Thyroid gland (tissue), 4 donors: Measurements from ENCODE around the gene DNAJB1. TPM values are rescaled to one million over a fixed set of nuclear protein-coding genes. Genes with fewer than 3 reads are reported as not detected.
A peak's percentile ranks its signal among the peaks of the same experiment; 100 is the strongest.
"Not testable (repeated sequence)": the region's sequence is repeated elsewhere in the genome, so short reads cannot be mapped to it uniquely, and the experiment has no call there.

Experiments
- DNase-seq, 2 donors: peaks; one replicate each; pipeline ENCODE4 v3.0.0-alpha.2; 2019
- H3K27ac ChIP-seq, 3 donors: fragments of 200-600 bp; sonication (generic); 1 replicate in 2 of 3; 2 replicates in 1 of 3; pipeline ENCODE4 v1.5.1; 2016 to 2019; ENCODE audit warnings: mild to moderate bottlenecking in 1 of 3, moderate library complexity in 1 of 3
- H3K27me3 ChIP-seq: fragments of 200-600 bp; sonication (generic); one replicate; pipeline ENCODE4 v1.5.1; 2019
- H3K36me3 ChIP-seq, 2 donors: fragments of 200-600 bp; sonication (generic); one replicate each; pipeline ENCODE4 v1.5.1; 2016 to 2019
- H3K4me1 ChIP-seq, 2 donors: fragments of 200-600 bp; sonication (generic); one replicate each; pipeline ENCODE4 v1.5.1; 2017 to 2019
- H3K4me3 ChIP-seq, 3 donors: fragments of 200-600 bp; sonication (generic); replicated peaks in 1 of 3; 1 replicate in 2 of 3; 2 replicates in 1 of 3; pipeline ENCODE4 v1.5.1; 2016; ENCODE audit warnings: mild to moderate bottlenecking in 1 of 3
- H3K9me3 ChIP-seq: fragments of 200-600 bp; sonication (generic); one replicate; pipeline ENCODE4 v1.5.1; 2017
- POLR2A ChIP-seq, 2 donors: fragments of 450-650 bp; IDR thresholded peaks; one replicate each; pipeline ENCODE4 v1.6.1; 2017; ENCODE audit warnings: antibody characterized with exemption in 2 of 2, mild to moderate bottlenecking in 2 of 2, moderate library complexity in 1 of 2
- WGBS, 2 donors: methylation state at CpG; one replicate each; pipeline ENCODE4 v1.1.5; 2017; 5-methylcytosine and 5-hydroxymethylcytosine counted together
- intact Hi-C: fragments of 100-400 bp; cut with DNase I; formaldehyde crosslinking; loops from one replicate; pipeline ENCODE4 v1.15.1; 2023
- total RNA-seq, 4 donors: library from RNA; depleted of rRNA; stranded (reverse); fragments of >200 nt; gene quantifications; one replicate each; pipeline ENCODE4 v1.2.3, GENCODE V29; 2016
- TF ChIP-seq, protein P1 (sequence below), 6 experiments: fragments of 200-600 bp in 3 of 6; fragments of 450-650 bp in 3 of 6; sonication (generic) in 3 of 6; IDR thresholded peaks; one replicate each; pipeline ENCODE4 v1.5.1; 2016 to 2019; ENCODE audit warnings: antibody characterized with exemption in 6 of 6, mild to moderate bottlenecking in 2 of 6, inconsistent platforms in 1 of 6, moderate library complexity in 1 of 6

The DNAJB1 gene
- total RNA-seq, 4 donors from 2014 or later, result 49.1 to 61.1 (median 55.3) TPM

DNA sequence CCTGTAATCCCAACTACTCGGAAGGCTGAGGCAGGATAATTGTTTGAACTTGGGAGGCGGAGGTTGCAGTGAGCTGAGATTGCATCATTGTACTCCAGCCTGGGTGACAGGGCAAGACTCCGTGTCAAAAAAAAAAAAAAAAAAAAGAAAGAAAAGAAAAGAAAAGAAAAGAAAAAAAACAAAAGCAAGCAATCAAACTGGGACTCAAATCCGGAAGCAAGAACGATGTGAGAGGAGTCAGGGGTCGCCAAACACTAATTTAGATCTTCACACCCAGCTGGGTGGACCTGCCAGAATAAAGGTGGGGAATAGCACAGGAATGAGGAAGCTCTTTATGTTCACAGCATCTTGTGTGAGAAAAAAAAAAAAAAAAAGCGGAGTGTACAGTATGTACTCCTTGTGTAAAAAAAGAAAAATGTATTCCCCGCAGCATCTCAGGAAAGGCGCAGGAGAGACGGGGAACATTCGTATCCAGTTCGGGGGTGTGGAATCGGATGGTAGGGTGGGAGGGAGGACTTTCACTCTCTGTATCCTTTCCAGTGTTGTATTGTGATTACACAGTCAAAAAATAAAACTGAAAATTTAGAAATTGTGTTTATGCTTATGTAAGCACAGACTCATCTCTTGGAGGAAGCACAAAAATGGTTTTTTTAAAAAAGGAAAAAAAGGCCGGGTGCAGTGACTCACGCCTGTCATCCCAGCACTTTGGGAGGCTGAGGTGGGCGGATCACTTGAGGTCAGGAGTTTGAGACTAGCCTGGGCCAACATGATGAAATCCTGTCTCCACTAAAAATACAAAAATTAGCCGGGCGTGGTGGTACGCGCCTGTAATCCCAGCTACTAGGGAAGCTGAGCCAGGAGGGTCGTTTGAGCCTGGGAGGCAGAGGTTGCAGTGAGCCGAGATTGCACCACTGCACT lies 7.6 kb downstream of the DNAJB1 start:
- no peaks in the 10 kb centered on the region for H3K27me3 ChIP-seq
- intact Hi-C loops, result no loop called here
- peak overlapping the region; percentile 5 to 23 (median 20) for H3K27ac ChIP-seq
- H3K4me1 ChIP-seq, result peaks cover 2 to 9% of the 10 kb centered on the region in 2 donors
- WGBS, 2 donors, result 63 to 68% methylated on average over 22 of the region's 22 CpGs
- peak in 1 of 2 donors; percentile 12 for DNase-seq
- TF ChIP-seq POLR2A (IDR thresholded peaks at IDR 0.05), result no peak
- TF ChIP-seq, protein P1, sequence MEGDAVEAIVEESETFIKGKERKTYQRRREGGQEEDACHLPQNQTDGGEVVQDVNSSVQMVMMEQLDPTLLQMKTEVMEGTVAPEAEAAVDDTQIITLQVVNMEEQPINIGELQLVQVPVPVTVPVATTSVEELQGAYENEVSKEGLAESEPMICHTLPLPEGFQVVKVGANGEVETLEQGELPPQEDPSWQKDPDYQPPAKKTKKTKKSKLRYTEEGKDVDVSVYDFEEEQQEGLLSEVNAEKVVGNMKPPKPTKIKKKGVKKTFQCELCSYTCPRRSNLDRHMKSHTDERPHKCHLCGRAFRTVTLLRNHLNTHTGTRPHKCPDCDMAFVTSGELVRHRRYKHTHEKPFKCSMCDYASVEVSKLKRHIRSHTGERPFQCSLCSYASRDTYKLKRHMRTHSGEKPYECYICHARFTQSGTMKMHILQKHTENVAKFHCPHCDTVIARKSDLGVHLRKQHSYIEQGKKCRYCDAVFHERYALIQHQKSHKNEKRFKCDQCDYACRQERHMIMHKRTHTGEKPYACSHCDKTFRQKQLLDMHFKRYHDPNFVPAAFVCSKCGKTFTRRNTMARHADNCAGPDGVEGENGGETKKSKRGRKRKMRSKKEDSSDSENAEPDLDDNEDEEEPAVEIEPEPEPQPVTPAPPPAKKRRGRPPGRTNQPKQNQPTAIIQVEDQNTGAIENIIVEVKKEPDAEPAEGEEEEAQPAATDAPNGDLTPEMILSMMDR (IDR thresholded peaks at IDR 0.05), result no peak
- no peak overlapping the region for H3K4me3 ChIP-seq
- H3K36me3 ChIP-seq, result peaks cover 7 to 15% of the 10 kb centered on the region in 2 donors
- H3K9me3 ChIP-seq, result no peaks in the 10 kb centered on the region

DNA sequence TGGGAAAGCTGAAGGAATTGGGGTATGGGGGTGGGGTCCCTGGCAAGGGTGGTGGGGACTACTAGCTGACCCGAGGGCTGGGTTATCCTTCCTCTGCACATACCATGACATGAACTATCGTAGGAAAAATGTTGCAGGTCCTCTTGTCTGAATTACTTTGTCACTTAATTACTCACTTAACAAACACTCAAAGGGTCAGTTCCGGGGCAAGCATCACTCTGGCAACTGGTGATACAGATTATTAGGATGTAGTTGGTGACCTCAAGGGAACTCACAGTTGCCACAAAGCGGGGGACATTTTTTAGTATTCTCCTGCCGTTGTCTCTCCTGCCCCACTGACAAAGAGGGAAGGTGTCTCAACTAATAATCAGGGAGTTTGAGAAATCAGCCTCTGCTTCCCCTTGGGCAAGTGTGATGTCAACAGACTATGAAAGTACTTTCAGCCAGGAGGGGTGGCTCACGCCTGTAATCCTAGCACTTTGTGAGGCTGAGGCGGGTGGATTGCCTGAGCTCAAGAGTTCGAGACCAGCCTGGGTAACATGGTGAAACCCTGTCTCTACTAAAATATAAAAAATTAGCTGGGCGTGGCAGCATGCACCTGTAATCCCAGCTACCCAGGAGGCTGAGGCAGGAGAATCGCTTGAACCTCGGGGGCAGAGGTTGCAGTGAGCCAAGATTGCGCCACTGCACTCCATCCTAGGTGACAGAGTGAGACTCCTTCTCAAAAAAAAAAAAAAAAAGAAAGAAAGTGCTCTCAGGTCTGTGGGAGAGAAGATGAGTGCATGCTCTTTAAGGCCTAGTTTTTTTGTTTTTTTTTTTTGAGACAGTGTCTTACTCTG lies 10.3 kb downstream of the DNAJB1 start:
- no peak for TF ChIP-seq POLR2A (IDR thresholded peaks at IDR 0.05)
- TF ChIP-seq, protein P1 (IDR thresholded peaks at IDR 0.05), result no peak
- H3K4me1 ChIP-seq, result no peaks in the 10 kb centered on the region
- DNase-seq, result no peak
- no peaks in the 10 kb centered on the region for H3K36me3 ChIP-seq
- intact Hi-C loops, result loop anchor here (10.0 kb wide), 1 partner anchor 47 kb away; no protein-coding TSS in a partner anchor
- H3K9me3 ChIP-seq, result no peaks in the 10 kb centered on the region
- WGBS, 2 donors, result 69 to 79% methylated on average over 12 of the region's 12 CpGs
- no peak overlapping the region for H3K27ac ChIP-seq
- no peaks in the 10 kb centered on the region for H3K27me3 ChIP-seq
- H3K4me3 ChIP-seq, result no peak overlapping the region

DNA sequence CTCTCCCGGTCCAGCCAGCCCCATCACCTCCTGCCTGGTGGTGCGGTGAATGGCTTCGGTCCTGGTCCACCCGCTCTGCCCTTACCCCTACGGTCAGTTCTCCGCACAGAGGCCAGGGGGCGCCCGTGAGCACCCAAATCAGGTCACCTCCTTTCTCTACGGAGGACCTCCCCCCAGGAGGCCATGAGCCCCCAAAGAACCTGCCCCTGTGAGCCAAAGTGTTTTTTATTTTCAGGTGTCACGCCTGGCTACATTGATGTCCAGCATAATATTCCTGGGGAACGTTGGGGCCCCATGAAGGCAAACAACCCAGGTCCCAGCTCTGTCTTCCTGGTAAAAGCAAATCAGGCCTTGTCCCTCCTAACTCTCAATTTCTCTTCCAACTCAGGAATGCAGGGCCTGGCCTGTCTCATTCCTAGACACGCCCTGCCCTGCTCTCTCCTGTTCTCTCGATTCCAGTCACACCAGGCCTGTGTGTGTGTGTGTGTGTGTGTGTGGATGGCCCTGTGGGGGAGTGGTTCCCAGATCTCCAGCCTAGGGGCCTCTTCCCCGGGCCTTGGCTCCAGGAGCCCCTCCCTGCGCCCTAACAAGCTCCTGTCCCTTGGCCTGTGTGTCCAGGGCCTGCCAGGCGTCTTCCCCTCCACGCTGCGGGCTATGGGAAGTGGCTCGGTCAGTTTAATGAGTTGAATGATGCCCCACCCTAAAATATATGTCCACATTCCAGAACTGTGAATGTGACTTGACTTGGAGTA lies 12.5 kb downstream of the DNAJB1 start:
- TF ChIP-seq, protein P1 (IDR thresholded peaks at IDR 0.05), result peak; percentile 43 to 65 (median 52)
- no peak for TF ChIP-seq POLR2A (IDR thresholded peaks at IDR 0.05)
- Histone ChIP-seq H3K4me3 (no peak overlapping the region), H3K27ac (no peak overlapping the region), H3K27me3 (no peaks in the 10 kb centered on the region), H3K36me3 (no peaks in the 10 kb centered on the region), H3K4me1 (no peaks in the 10 kb centered on the region), H3K9me3 (no peaks in the 10 kb centered on the region)
- peak; percentile 43 to 61 for DNase-seq
- intact Hi-C loops, result loop anchor here (10.0 kb wide), 1 partner anchor 49 kb away; no protein-coding TSS in a partner anchor
- 45 to 51% methylated on average over 16 to 17 of the region's 19 CpGs for WGBS, 2 donors

DNA sequence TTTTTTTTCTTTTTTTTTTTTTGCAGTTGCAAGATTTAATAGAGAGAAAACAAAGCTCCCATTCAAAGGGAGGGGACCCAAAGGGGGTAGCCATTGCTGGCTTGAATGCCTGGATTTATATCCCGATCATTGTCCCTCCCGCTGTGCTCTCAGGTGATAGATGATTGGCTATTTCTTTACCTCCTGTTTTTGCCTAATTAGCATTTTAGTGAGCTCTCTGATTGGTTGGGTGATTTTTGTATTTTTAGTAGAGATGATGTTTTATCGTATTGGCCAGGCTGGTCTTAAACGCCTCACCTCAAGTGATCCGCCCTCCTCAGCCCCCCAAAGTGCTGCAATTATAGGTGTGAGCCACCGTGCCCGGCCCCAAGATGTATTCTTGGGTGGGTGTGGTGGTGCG lies 13.6 kb downstream of the DNAJB1 start:
- intact Hi-C loops, result loop anchor here (10.0 kb wide), 1 partner anchor 50 kb away; no protein-coding TSS in a partner anchor
- not testable (repeated sequence) for H3K27ac ChIP-seq

DNA sequence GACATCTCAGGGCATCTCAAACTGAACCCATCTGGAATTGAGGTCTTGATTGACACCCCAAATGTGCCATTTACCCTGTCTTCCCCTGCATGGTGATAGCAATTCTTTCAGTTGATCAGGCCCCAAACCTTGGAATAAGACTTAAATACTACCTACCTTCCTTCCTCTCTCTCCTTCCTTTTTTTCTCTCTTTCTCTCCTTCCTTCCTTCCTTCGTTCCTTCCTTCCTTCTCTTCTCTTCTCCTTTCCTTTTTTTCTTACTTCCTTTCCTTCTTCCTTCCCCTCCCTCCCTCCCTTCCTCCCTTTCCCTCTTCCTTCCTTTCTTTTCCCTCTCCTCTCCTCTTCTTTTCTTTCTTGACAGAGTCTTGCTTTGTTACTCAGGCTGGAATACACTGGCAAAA lies 14.9 kb downstream of the DNAJB1 start:
- Histone ChIP-seq H3K4me3 (no peak overlapping the region), H3K9me3 (no peaks in the 10 kb centered on the region), H3K4me1 (no peaks in the 10 kb centered on the region), H3K27ac (no peak overlapping the region), H3K27me3 (no peaks in the 10 kb centered on the region), H3K36me3 (no peaks in the 10 kb centered on the region)
- DNase-seq, result no peak
- TF ChIP-seq, protein P1 (IDR thresholded peaks at IDR 0.05), result no peak
- intact Hi-C loops, result loop anchor here (10.0 kb wide), 1 partner anchor 52 kb away; no protein-coding TSS in a partner anchor
- 78 to 80% methylated on average over 1 of the region's 1 CpG for WGBS, 2 donors

More for the DNA sequence above, 13.6 kb downstream of the DNAJB1 start:
- WGBS, 2 donors, result 89 to 93% methylated on average over 8 of the region's 8 CpGs
- not testable (repeated sequence) for H3K4me3 ChIP-seq, H3K9me3 ChIP-seq, H3K4me1 ChIP-seq, H3K36me3 ChIP-seq, DNase-seq, H3K27me3 ChIP-seq
